OCI-LY1 (cell line): Measurements from ENCODE around the gene SELPLG.
"Not testable (repeated sequence)": the region's sequence is repeated elsewhere in the genome, so short reads cannot be mapped to it uniquely, and the experiment has no call there.

Experiments
- EZH2 ChIP-seq: fragments of 200-600 bp; sonication (generic), shearing (Covaris generic); IDR thresholded peaks from 2 replicates; pipeline ENCODE4 v1.8.0; 2017; ENCODE audit warnings: borderline replicate concordance, mixed run types, mild to moderate bottlenecking, antibody characterized with exemption, low read length, moderate library complexity, mixed read lengths
- TF ChIP-seq, protein P1 (sequence below): fragments of 200-600 bp; sonication (generic), shearing (Covaris generic); IDR thresholded peaks from 2 replicates; pipeline ENCODE4 v1.5.1; 2017; ENCODE audit warnings: mild to moderate bottlenecking, antibody characterized with exemption, low read length, moderate library complexity, mixed read lengths

DNA sequence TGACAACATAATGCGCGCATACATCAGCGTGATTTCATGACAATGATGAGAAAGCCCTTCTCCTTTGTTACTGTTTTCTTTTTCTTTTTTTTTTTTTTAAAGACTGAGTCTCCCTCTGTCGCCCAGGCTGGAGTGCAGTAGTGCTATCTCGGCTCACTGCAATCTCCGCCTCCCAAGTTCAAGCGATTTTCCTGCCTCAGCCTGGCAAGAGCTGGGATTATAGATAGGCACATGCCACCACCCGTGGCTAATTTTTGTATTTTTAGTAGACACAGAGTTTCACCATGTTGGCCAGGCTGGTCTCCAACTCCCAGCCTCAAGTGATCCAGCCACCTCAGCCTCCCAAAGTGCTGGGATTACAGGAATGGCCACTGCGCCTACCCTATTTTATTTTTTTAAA is 20.9 kb upstream of the SELPLG start:
- TF ChIP-seq, protein P1, sequence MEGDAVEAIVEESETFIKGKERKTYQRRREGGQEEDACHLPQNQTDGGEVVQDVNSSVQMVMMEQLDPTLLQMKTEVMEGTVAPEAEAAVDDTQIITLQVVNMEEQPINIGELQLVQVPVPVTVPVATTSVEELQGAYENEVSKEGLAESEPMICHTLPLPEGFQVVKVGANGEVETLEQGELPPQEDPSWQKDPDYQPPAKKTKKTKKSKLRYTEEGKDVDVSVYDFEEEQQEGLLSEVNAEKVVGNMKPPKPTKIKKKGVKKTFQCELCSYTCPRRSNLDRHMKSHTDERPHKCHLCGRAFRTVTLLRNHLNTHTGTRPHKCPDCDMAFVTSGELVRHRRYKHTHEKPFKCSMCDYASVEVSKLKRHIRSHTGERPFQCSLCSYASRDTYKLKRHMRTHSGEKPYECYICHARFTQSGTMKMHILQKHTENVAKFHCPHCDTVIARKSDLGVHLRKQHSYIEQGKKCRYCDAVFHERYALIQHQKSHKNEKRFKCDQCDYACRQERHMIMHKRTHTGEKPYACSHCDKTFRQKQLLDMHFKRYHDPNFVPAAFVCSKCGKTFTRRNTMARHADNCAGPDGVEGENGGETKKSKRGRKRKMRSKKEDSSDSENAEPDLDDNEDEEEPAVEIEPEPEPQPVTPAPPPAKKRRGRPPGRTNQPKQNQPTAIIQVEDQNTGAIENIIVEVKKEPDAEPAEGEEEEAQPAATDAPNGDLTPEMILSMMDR, result not testable (repeated sequence)
- TF ChIP-seq EZH2, result not testable (repeated sequence)
